Fibroblast of lung (primary cell): ENCODE data around the gene EOGT.
A peak's percentile ranks its signal among the peaks of the same experiment; 100 is the strongest.

ENCODE experiments used
- EZH2 ChIP-seq: IDR thresholded peaks from 2 replicates; pipeline ENCODE4 v1.5.1; 2012; ENCODE audit warnings: low read length, control low read depth, mild to moderate bottlenecking; ENCODE audit errors: missing control alignments
- TF ChIP-seq, protein P1 (sequence below), 2 donors: IDR thresholded peaks in 1 of 2; conservative IDR thresholded peaks in 1 of 2; 1 replicate in 1 of 2; 2 replicates in 1 of 2; pipeline ENCODE4 v1.5.1; 2011 to 2012; ENCODE audit warnings: low read length in 2 of 2, control low read depth in 1 of 2, inconsistent platforms in 1 of 2, low read depth in 1 of 2, mild to moderate bottlenecking in 1 of 2

DNA sequence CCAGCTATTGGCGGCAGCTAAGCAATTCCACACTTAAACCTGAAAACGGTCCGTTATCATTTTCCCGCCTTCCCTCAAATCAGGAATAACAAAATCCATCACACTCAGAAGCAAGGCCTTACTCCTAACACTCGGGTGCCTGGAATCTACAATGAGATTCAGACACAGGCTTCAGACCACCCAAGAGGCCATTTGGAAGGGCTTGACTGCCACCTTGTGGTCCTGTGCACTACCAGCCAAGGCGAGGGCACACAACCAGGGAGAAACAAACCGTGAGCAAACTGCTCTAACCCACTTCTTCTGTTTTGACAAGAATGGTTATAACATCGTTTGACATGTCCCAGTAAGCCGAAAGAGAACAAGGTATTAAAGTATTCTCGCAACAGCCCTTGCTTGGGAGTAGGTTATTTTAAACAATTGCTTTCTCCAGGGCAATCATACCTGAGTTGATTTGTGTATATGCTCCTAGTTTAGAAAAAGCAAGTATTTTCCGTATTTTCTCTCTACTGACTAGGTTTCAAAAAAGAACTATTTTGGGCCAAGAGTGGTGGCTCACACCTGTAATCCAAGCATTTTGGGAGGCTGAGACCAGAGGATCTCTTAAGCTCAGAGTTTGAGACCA lies 41.0 kb downstream of the EOGT start:
- TF ChIP-seq, protein P1, sequence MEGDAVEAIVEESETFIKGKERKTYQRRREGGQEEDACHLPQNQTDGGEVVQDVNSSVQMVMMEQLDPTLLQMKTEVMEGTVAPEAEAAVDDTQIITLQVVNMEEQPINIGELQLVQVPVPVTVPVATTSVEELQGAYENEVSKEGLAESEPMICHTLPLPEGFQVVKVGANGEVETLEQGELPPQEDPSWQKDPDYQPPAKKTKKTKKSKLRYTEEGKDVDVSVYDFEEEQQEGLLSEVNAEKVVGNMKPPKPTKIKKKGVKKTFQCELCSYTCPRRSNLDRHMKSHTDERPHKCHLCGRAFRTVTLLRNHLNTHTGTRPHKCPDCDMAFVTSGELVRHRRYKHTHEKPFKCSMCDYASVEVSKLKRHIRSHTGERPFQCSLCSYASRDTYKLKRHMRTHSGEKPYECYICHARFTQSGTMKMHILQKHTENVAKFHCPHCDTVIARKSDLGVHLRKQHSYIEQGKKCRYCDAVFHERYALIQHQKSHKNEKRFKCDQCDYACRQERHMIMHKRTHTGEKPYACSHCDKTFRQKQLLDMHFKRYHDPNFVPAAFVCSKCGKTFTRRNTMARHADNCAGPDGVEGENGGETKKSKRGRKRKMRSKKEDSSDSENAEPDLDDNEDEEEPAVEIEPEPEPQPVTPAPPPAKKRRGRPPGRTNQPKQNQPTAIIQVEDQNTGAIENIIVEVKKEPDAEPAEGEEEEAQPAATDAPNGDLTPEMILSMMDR (conservative IDR thresholded peaks at IDR 0.05 in 1 of 2, IDR thresholded peaks at IDR 0.05 in 1 of 2; ENCODE audit: low read depth in 1 of 2, low read length in 2 of 2) = peak; percentile 80 to 85
- TF ChIP-seq EZH2 = no peak
